ENCODE measurements around the gene ZNF865.

- TF ChIP-seq, protein P1, sequence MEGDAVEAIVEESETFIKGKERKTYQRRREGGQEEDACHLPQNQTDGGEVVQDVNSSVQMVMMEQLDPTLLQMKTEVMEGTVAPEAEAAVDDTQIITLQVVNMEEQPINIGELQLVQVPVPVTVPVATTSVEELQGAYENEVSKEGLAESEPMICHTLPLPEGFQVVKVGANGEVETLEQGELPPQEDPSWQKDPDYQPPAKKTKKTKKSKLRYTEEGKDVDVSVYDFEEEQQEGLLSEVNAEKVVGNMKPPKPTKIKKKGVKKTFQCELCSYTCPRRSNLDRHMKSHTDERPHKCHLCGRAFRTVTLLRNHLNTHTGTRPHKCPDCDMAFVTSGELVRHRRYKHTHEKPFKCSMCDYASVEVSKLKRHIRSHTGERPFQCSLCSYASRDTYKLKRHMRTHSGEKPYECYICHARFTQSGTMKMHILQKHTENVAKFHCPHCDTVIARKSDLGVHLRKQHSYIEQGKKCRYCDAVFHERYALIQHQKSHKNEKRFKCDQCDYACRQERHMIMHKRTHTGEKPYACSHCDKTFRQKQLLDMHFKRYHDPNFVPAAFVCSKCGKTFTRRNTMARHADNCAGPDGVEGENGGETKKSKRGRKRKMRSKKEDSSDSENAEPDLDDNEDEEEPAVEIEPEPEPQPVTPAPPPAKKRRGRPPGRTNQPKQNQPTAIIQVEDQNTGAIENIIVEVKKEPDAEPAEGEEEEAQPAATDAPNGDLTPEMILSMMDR (IDR thresholded peaks at IDR 0.05 in 8 of 11, conservative IDR thresholded peaks at IDR 0.05 in 3 of 11): no peak
- TF ChIP-seq POLR2A (IDR thresholded peaks at IDR 0.05): no peak
- no peak for TF ChIP-seq POLR2AphosphoS5 (IDR thresholded peaks at IDR 0.05)
Observed at GRCh38 chr19:55603581-55604292, 1.7 kb upstream of the ZNF865 start.
